ENCODE measurements around the gene SYT2. TPM values are rescaled to one million over a fixed set of nuclear protein-coding genes. Genes with fewer than 3 reads are reported as not detected.

SYT2 gene
- total RNA-seq, 1 donor from 2014 or later: not detected

GRCh38 chr1:202590975-202591411, 119.3 kb downstream of the SYT2 start:
- H3K27ac Mint-ChIP-seq: no peak overlapping the region

GRCh38 chr1:202590126-202590525, 120.1 kb downstream of the SYT2 start:
- intact Hi-C loops (cut with micrococcal nuclease): no loop called here
- Mint-ChIP-seq H3K27ac (no peak overlapping the region), H3K27me3 (no peaks in the 10 kb centered on the region), H3K4me1 (peaks cover 27% of the 10 kb centered on the region), H3K9me3 (no peaks in the 10 kb centered on the region), H3K4me3 (no peak overlapping the region), H3K36me3 (ENCODE audit: low read depth) (peaks cover 2% of the 10 kb centered on the region)
- POLR2A ChIA-PET: no interaction called here
- no peak for DNase-seq
- CTCF ChIA-PET: interaction anchor here (1.4 kb wide), 1 partner anchor 89 kb away, joined by 3 read pairs; no protein-coding TSS in a partner anchor
- no peak for ATAC-seq (ENCODE audit: low read depth)
- no peak for TF ChIP-seq CTCF (IDR thresholded peaks at IDR 0.05)

More at GRCh38 chr1:202590975-202591411, 119.3 kb downstream of the SYT2 start:
- ChIA-PET CTCF (interaction anchor here (1.4 kb wide), 1 partner anchor 90 kb away, joined by 3 read pairs; no protein-coding TSS in a partner anchor), POLR2A (no interaction called here)
- no peak for ATAC-seq (ENCODE audit: low read depth)
- no peaks in the 10 kb centered on the region for H3K27me3 Mint-ChIP-seq
- no peak for DNase-seq
- TF ChIP-seq CTCF (IDR thresholded peaks at IDR 0.05): no peak
- peaks cover 2% of the 10 kb centered on the region for H3K36me3 Mint-ChIP-seq (ENCODE audit: low read depth)
- no peak overlapping the region for H3K4me3 Mint-ChIP-seq
- intact Hi-C loops (cut with micrococcal nuclease): no loop called here
- no peaks in the 10 kb centered on the region for H3K9me3 Mint-ChIP-seq
- H3K4me1 Mint-ChIP-seq: peaks cover 27% of the 10 kb centered on the region

- ATAC-seq (ENCODE audit: low read depth): no peak
- Mint-ChIP-seq H3K4me1 (peaks cover 27% of the 10 kb centered on the region), H3K36me3 (ENCODE audit: low read depth) (peaks cover 5% of the 10 kb centered on the region), H3K27ac (no peak overlapping the region), H3K27me3 (no peaks in the 10 kb centered on the region), H3K4me3 (no peak overlapping the region), H3K9me3 (no peaks in the 10 kb centered on the region)
- ChIA-PET CTCF (no interaction called here), POLR2A (no interaction called here)
- DNase-seq: no peak
- TF ChIP-seq CTCF (IDR thresholded peaks at IDR 0.05): no peak
- intact Hi-C loops (cut with micrococcal nuclease): no loop called here
Measured at GRCh38 chr1:202589190-202589930, 120.9 kb downstream of the SYT2 start.

GRCh38 chr1:202588503-202589189, 121.6 kb downstream of the SYT2 start:
- ATAC-seq (ENCODE audit: low read depth) (no peak), DNase-seq (no peak)
- H3K9me3 Mint-ChIP-seq: no peaks in the 10 kb centered on the region
- H3K4me1 Mint-ChIP-seq: peaks cover 27% of the 10 kb centered on the region
- no peaks in the 10 kb centered on the region for H3K27me3 Mint-ChIP-seq
- intact Hi-C loops (cut with micrococcal nuclease): no loop called here
- ChIA-PET POLR2A (no interaction called here), CTCF (no interaction called here)
- no peak for TF ChIP-seq CTCF (IDR thresholded peaks at IDR 0.05)
- no peak overlapping the region for H3K4me3 Mint-ChIP-seq
- no peak overlapping the region for H3K27ac Mint-ChIP-seq
- peaks cover 4% of the 10 kb centered on the region for H3K36me3 Mint-ChIP-seq (ENCODE audit: low read depth)

GRCh38 chr1:202587859-202588485, 122.3 kb downstream of the SYT2 start:
- Mint-ChIP-seq H3K36me3 (ENCODE audit: low read depth) (peaks cover 4% of the 10 kb centered on the region), H3K4me3 (no peak overlapping the region), H3K27me3 (no peaks in the 10 kb centered on the region), H3K9me3 (no peaks in the 10 kb centered on the region), H3K4me1 (peaks cover 27% of the 10 kb centered on the region), H3K27ac (no peak overlapping the region)
- DNase-seq (no peak), ATAC-seq (ENCODE audit: low read depth) (no peak)
- intact Hi-C loops (cut with micrococcal nuclease): no loop called here
- ChIA-PET POLR2A (no interaction called here), CTCF (no interaction called here)
- no peak for TF ChIP-seq CTCF (IDR thresholded peaks at IDR 0.05)

All from activated B cell treated with CpG ODN at 0.5 μM for 24 hours (primary cell).